ENCODE data around the gene C1QL3. TPM values are rescaled to one million over a fixed set of nuclear protein-coding genes. Genes with fewer than 3 reads are reported as not detected.
A peak's percentile ranks its signal among the peaks of the same experiment; 100 is the strongest.

Gene C1QL3
- total and polyA plus RNA-seq, 7 experiments from 2014 or later, result 0.58 TPM; not detected in 6

DNA sequence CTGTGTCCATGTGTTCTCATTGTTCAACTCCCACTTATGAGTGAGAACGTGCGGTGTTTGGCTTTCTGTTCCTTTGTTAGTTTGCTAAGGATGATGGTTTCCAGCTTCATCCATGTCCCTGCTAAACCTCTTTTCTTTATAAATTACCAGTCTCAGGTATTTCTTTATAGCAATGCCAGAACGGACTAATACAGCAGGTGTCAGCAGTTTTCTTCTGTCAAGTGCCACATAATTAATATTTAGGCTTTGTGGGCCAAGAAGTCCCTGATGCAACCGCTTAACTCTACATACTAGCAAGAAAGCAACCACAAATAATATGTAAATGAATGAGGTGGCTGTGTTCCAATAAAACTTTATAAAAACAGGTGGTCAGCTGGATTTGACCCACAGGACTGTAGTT, 26.3 kb upstream of the C1QL3 start:
- H3K27me3 Mint-ChIP-seq, result peaks cover 13 to 44% (median 34%) of the 10 kb centered on the region in 5 donors
- H3K4me1 Mint-ChIP-seq, result peaks cover 0 to 6% (median 0%) of the 10 kb centered on the region in 7 donors
- Histone ChIP-seq H3K27me3 (ENCODE audit: control insufficient read depth in 2 of 2, insufficient read depth in 2 of 2, low read length in 2 of 2) (no peaks in the 10 kb centered on the region), H3K36me3 (ENCODE audit: control insufficient read depth in 2 of 3, insufficient read depth in 3 of 3, low read length in 3 of 3) (no peaks in the 10 kb centered on the region), H3K9me3 (ENCODE audit: control insufficient read depth in 2 of 3, low read length in 3 of 3) (no peaks in the 10 kb centered on the region), H3K4me1 (ENCODE audit: control insufficient read depth in 2 of 2, insufficient read depth in 2 of 2, low read length in 2 of 2) (no peaks in the 10 kb centered on the region), H3K4me3 (ENCODE audit: low read length) (no peak overlapping the region), H3K27ac (ENCODE audit: low read depth, low read length) (no peak overlapping the region)
- ChIA-PET POLR2A (no interaction called here), CTCF (no interaction called here)
- H3K9me3 Mint-ChIP-seq, result no peaks in the 10 kb centered on the region
- H3K4me3 Mint-ChIP-seq, result no peak overlapping the region
- no peak overlapping the region for H3K27ac Mint-ChIP-seq
- no peak for ATAC-seq
- DNase-seq, result no peak
- no peaks in the 10 kb centered on the region for H3K36me3 Mint-ChIP-seq
- intact Hi-C loops (cut with micrococcal nuclease), result no loop called here

DNA sequence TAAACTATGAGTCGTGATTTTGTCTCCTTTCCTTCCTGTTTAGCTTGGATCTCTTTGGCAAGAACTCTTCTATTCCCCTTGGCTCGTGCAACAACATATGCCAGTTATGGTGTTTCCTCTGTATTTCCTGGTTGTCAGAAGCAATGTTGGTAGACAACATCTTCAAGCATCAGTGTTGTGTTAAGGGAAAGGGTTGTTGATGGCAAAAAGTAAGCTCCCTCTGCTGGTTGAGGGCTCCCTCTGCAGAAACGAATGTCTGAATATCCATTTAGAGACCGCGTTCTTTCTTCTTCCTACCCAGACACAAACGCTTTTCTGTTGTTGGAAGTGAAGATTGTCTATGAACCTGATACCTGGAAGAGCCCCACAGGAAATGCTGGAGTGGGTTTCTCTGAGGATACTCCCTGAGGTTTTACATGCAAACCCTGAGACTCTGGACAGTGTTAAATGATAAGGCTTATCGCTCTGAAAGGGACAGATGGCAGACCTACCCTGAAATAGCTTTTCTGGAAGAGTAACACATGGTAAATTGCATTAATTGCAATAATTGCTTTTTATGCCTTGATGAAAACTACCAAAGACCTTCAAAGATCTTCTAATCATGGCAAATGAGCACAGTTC, 23.5 kb upstream of the C1QL3 start:
- Histone ChIP-seq H3K36me3 (ENCODE audit: control insufficient read depth in 2 of 3, insufficient read depth in 3 of 3, low read length in 3 of 3) (no peaks in the 10 kb centered on the region), H3K27ac (ENCODE audit: low read depth, low read length) (no peak overlapping the region), H3K27me3 (ENCODE audit: control insufficient read depth in 2 of 2, insufficient read depth in 2 of 2, low read length in 2 of 2) (no peaks in the 10 kb centered on the region), H3K4me3 (ENCODE audit: low read length) (no peak overlapping the region), H3K4me1 (ENCODE audit: control insufficient read depth in 2 of 2, insufficient read depth in 2 of 2, low read length in 2 of 2) (no peaks in the 10 kb centered on the region), H3K9me3 (ENCODE audit: control insufficient read depth in 2 of 3, low read length in 3 of 3) (no peaks in the 10 kb centered on the region)
- POLR2A ChIA-PET, result no interaction called here
- H3K9me3 Mint-ChIP-seq, result no peaks in the 10 kb centered on the region
- no peak overlapping the region for H3K27ac Mint-ChIP-seq
- peaks cover 0 to 6% (median 0%) of the 10 kb centered on the region in 7 donors for H3K4me1 Mint-ChIP-seq
- no peak overlapping the region for H3K4me3 Mint-ChIP-seq
- CTCF ChIA-PET, result interaction anchor here (0.7 kb wide), 1 partner anchor 1066 kb away, joined by 3 read pairs; no protein-coding TSS in a partner anchor
- H3K36me3 Mint-ChIP-seq, result no peaks in the 10 kb centered on the region
- intact Hi-C loops (cut with micrococcal nuclease), result loop anchor here (1.0 to 2.0 kb wide), 3 partner anchors 642 to 666 kb away; no protein-coding TSS in a partner anchor
- no peak for ATAC-seq
- peak in 2 of 9 donors; percentile 19 to 22 for DNase-seq
- H3K27me3 Mint-ChIP-seq, result peaks cover 15 to 48% (median 37%) of the 10 kb centered on the region in 5 donors

DNA sequence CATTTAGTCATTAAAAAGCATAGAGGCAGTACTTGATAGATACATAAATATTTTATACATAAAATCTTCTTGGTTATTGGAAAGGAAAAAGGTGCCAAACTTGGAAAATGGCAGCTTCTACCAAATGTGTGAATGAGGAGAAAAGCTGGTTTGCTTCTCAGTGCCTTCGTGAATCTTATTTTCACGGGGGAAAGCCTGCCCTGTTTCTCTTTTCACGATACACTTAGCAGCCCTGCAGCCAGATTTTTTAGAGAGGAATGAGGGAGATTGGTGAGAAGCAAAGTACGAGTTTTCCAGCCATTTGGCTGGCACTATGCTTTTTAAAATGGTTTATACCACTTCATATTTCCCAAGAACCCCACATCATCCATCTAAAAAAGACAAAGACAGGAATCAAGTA, 22.9 kb upstream of the C1QL3 start:
- no peaks in the 10 kb centered on the region for H3K27me3 ChIP-seq (ENCODE audit: control insufficient read depth in 2 of 2, insufficient read depth in 2 of 2, low read length in 2 of 2)
- Mint-ChIP-seq H3K4me1 (peaks cover 0 to 6% (median 0%) of the 10 kb centered on the region in 7 donors), H3K36me3 (no peaks in the 10 kb centered on the region), H3K27me3 (peaks cover 16 to 49% (median 39%) of the 10 kb centered on the region in 5 donors), H3K9me3 (no peaks in the 10 kb centered on the region), H3K4me3 (no peak overlapping the region), H3K27ac (no peak overlapping the region)
- DNase-seq (no peak), ATAC-seq (no peak)
- H3K36me3 ChIP-seq (ENCODE audit: control insufficient read depth in 2 of 3, insufficient read depth in 3 of 3, low read length in 3 of 3), result no peaks in the 10 kb centered on the region
- no peaks in the 10 kb centered on the region for H3K9me3 ChIP-seq (ENCODE audit: control insufficient read depth in 2 of 3, low read length in 3 of 3)
- H3K4me3 ChIP-seq (ENCODE audit: low read length), result no peak overlapping the region
- CTCF ChIA-PET, result interaction anchor here (0.7 kb wide), 1 partner anchor 1066 kb away, joined by 3 read pairs; no protein-coding TSS in a partner anchor
- no peak overlapping the region for H3K27ac ChIP-seq (ENCODE audit: low read depth, low read length)
- POLR2A ChIA-PET, result no interaction called here
- no peaks in the 10 kb centered on the region for H3K4me1 ChIP-seq (ENCODE audit: control insufficient read depth in 2 of 2, insufficient read depth in 2 of 2, low read length in 2 of 2)
- intact Hi-C loops (cut with micrococcal nuclease), result loop anchor here in 1 of 2 donors (2.0 kb wide), 1 partner anchor 642 kb away; no protein-coding TSS in a partner anchor

DNA sequence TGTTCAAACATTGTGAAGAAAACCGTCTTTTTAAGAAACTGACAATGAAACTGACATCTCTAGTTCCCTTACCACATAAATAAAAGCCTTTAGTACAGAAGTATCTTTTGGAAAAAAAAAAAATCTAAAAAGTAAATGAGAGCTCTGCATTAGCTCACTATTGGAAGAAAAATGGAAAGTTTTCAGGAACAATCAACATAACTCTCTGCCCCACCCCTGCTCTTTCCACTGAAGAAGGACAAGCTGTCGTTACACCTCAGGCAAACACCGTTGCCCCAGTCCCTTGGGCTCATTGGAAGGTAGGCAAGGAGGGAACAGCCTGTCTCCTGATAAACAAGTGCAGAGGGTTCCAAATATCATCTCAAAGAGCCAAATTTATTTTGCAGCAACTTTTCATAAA, 22.4 kb upstream of the C1QL3 start:
- Mint-ChIP-seq H3K9me3 (no peaks in the 10 kb centered on the region), H3K4me3 (no peak overlapping the region), H3K27me3 (peaks cover 16 to 50% (median 40%) of the 10 kb centered on the region in 5 donors), H3K4me1 (peaks cover 0 to 6% (median 0%) of the 10 kb centered on the region in 7 donors), H3K36me3 (no peaks in the 10 kb centered on the region), H3K27ac (no peak overlapping the region)
- Histone ChIP-seq H3K27ac (ENCODE audit: low read depth, low read length) (no peak overlapping the region), H3K36me3 (ENCODE audit: control insufficient read depth in 2 of 3, insufficient read depth in 3 of 3, low read length in 3 of 3) (no peaks in the 10 kb centered on the region), H3K4me1 (ENCODE audit: control insufficient read depth in 2 of 2, insufficient read depth in 2 of 2, low read length in 2 of 2) (no peaks in the 10 kb centered on the region), H3K4me3 (ENCODE audit: low read length) (no peak overlapping the region), H3K27me3 (ENCODE audit: control insufficient read depth in 2 of 2, insufficient read depth in 2 of 2, low read length in 2 of 2) (no peaks in the 10 kb centered on the region), H3K9me3 (ENCODE audit: control insufficient read depth in 2 of 3, low read length in 3 of 3) (no peaks in the 10 kb centered on the region)
- ATAC-seq, result no peak
- DNase-seq, result no peak
- POLR2A ChIA-PET, result no interaction called here
- CTCF ChIA-PET, result no interaction called here
- intact Hi-C loops (cut with micrococcal nuclease), result loop anchor here in 1 of 2 donors (2.0 kb wide), 1 partner anchor 641 kb away; no protein-coding TSS in a partner anchor

DNA sequence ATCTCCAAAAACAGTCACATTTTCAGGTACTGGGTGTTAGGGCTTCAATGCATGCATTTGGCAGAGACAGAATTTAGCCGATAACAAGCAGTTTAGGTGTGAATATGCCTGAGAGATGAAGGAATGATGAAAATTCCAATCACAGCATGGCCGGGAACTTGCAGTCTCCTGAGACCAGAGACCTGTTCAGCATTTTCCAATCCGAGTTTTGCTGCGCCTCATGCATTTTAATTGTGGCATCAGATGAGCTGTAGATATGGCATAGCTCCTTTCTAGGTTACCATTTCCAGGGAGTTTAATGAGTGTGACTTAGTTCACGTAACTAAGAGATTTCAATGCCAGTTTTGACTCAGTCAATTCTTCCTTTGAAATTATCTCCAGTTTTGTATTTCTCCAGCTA, 14.5 kb upstream of the C1QL3 start:
- Histone ChIP-seq H3K9me3 (ENCODE audit: control insufficient read depth in 2 of 3, low read length in 3 of 3) (no peaks in the 10 kb centered on the region), H3K4me1 (ENCODE audit: control insufficient read depth in 2 of 2, insufficient read depth in 2 of 2, low read length in 2 of 2) (no peaks in the 10 kb centered on the region), H3K36me3 (ENCODE audit: control insufficient read depth in 2 of 3, insufficient read depth in 3 of 3, low read length in 3 of 3) (no peaks in the 10 kb centered on the region), H3K4me3 (ENCODE audit: low read length) (no peak overlapping the region), H3K27me3 (ENCODE audit: control insufficient read depth in 2 of 2, insufficient read depth in 2 of 2, low read length in 2 of 2) (no peaks in the 10 kb centered on the region), H3K27ac (ENCODE audit: low read depth, low read length) (no peak overlapping the region)
- H3K36me3 Mint-ChIP-seq, result no peaks in the 10 kb centered on the region
- peaks cover 0 to 2% (median 0%) of the 10 kb centered on the region in 7 donors for H3K4me1 Mint-ChIP-seq
- CTCF ChIA-PET, result no interaction called here
- no peak overlapping the region for H3K27ac Mint-ChIP-seq
- POLR2A ChIA-PET, result no interaction called here
- intact Hi-C loops (cut with micrococcal nuclease), result no loop called here
- peaks cover 4 to 29% (median 19%) of the 10 kb centered on the region in 5 donors for H3K27me3 Mint-ChIP-seq
- no peaks in the 10 kb centered on the region for H3K9me3 Mint-ChIP-seq
- DNase-seq (no peak), ATAC-seq (no peak)
- no peak overlapping the region for H3K4me3 Mint-ChIP-seq

DNA sequence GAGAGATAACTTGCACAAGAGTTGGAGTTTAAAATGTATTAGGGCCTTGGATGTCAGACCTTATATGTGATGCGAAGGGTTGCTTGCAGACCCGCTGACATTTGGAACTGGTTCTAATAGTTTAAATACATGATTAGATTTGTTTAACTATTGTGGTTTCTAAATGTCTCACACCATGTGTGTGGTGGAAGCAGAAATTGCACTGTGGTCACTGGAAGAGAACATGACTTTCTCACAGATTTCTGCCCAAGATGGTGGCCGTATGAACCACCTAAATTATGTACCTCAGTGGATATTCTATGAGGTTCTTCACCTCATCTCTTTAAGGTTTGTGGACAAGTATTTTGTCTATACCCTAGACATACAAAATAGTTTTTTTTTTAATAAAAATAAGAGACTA, 8.2 kb upstream of the C1QL3 start:
- no peak overlapping the region for H3K4me3 ChIP-seq (ENCODE audit: low read length)
- ATAC-seq (no peak), DNase-seq (no peak)
- peaks cover 0 to 3% of the 10 kb centered on the region in 2 donors for H3K27me3 ChIP-seq (ENCODE audit: control insufficient read depth in 2 of 2, insufficient read depth in 2 of 2, low read length in 2 of 2)
- Mint-ChIP-seq H3K9me3 (peaks cover 0 to 2% (median 0%) of the 10 kb centered on the region in 11 donors), H3K4me3 (no peak overlapping the region), H3K36me3 (peaks cover 0 to 4% (median 0%) of the 10 kb centered on the region in 5 donors), H3K27ac (no peak overlapping the region), H3K4me1 (no peaks in the 10 kb centered on the region), H3K27me3 (peaks cover under 1 to 36% (median 19%) of the 10 kb centered on the region in 5 donors)
- CTCF ChIA-PET, result no interaction called here
- intact Hi-C loops (cut with micrococcal nuclease), result loop anchor here in 1 of 2 donors (10.0 kb wide), 1 partner anchor 415 kb away; no protein-coding TSS in a partner anchor
- no peak overlapping the region for H3K27ac ChIP-seq (ENCODE audit: low read depth, low read length)
- no peaks in the 10 kb centered on the region for H3K4me1 ChIP-seq (ENCODE audit: control insufficient read depth in 2 of 2, insufficient read depth in 2 of 2, low read length in 2 of 2)
- no peaks in the 10 kb centered on the region for H3K36me3 ChIP-seq (ENCODE audit: control insufficient read depth in 2 of 3, insufficient read depth in 3 of 3, low read length in 3 of 3)
- H3K9me3 ChIP-seq (ENCODE audit: control insufficient read depth in 2 of 3, low read length in 3 of 3), result no peaks in the 10 kb centered on the region
- POLR2A ChIA-PET, result no interaction called here

DNA sequence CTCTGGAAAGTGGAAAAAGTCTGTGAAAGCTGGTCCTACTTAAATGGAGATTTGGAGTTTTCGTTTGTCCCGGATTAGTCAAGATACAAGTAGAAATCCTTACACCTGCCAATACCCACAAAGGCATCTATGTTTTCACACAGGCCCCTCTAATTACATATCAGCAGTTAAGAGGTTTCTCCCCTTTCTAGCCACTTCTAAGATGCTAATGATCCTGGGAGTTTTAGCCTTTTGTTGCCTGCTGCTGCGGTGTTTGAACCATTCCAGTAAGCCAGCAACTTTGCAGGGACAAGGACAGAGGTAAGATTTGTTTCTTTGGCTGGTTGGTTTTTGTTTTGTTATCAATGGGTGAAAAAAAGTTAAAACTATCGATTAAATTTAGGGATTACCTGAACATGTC, 5.8 kb upstream of the C1QL3 start:
- no peaks in the 10 kb centered on the region for H3K36me3 ChIP-seq (ENCODE audit: control insufficient read depth in 2 of 3, insufficient read depth in 3 of 3, low read length in 3 of 3)
- no peak overlapping the region for H3K4me3 Mint-ChIP-seq
- no peak overlapping the region for H3K27ac ChIP-seq (ENCODE audit: low read depth, low read length)
- H3K27ac Mint-ChIP-seq, result no peak overlapping the region
- intact Hi-C loops (cut with micrococcal nuclease), result loop anchor here in 1 of 2 donors (10.0 kb wide), 1 partner anchor 413 kb away; no protein-coding TSS in a partner anchor
- peaks cover 18 to 58% (median 40%) of the 10 kb centered on the region in 5 donors for H3K27me3 Mint-ChIP-seq
- DNase-seq (no peak), ATAC-seq (no peak)
- ChIA-PET POLR2A (no interaction called here), CTCF (no interaction called here)
- H3K4me1 Mint-ChIP-seq, result peaks cover 0 to 2% (median 0%) of the 10 kb centered on the region in 7 donors
- no peak overlapping the region for H3K4me3 ChIP-seq (ENCODE audit: low read length)
- H3K27me3 ChIP-seq (ENCODE audit: control insufficient read depth in 2 of 2, insufficient read depth in 2 of 2, low read length in 2 of 2), result peaks cover 4 to 5% of the 10 kb centered on the region in 2 donors
- H3K9me3 ChIP-seq (ENCODE audit: control insufficient read depth in 2 of 3, low read length in 3 of 3), result no peaks in the 10 kb centered on the region
- H3K36me3 Mint-ChIP-seq, result peaks cover 0 to 8% (median 0%) of the 10 kb centered on the region in 5 donors
- peaks cover 0 to 2% (median 0%) of the 10 kb centered on the region in 11 donors for H3K9me3 Mint-ChIP-seq
- H3K4me1 ChIP-seq (ENCODE audit: control insufficient read depth in 2 of 2, insufficient read depth in 2 of 2, low read length in 2 of 2), result no peaks in the 10 kb centered on the region

Measured in naive thymus-derived CD4-positive, alpha-beta T cell (primary cell).